Stimulated activated CD8-positive, alpha-beta memory T cell treated with anti-CD3 and anti-CD28 coated beads, Interleukin-7, amount 100 ng/mL, for 4 hours (primary cell): ENCODE results near the gene SLC24A1.

Source experiments
- DNase-seq, 2 donors: peaks; one replicate each; pipeline ENCODE4 v3.0.0-alpha.2; 2020; ENCODE audit warnings: low read depth in 2 of 2

The SLC24A1 gene

DNA sequence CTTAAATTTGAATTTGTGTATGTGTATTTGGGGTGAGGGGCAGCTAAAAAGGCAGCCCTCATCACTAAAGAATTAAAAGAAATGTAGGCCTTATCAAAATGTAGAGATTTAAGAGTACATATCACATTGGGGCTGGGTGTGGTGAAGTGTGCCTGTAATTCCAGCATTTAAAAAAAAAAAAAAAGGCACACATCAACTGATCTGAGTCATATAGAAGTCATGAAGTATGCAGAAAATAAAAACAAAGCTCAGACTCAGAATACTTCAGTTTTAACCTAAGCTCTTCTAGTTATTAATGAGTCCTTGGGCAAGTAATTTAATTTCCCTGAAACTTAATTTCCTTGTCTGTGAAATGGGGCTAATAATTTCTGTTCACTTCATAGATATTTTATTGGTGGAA lies 31.6 kb downstream of the SLC24A1 start:
- no peak for DNase-seq

DNA sequence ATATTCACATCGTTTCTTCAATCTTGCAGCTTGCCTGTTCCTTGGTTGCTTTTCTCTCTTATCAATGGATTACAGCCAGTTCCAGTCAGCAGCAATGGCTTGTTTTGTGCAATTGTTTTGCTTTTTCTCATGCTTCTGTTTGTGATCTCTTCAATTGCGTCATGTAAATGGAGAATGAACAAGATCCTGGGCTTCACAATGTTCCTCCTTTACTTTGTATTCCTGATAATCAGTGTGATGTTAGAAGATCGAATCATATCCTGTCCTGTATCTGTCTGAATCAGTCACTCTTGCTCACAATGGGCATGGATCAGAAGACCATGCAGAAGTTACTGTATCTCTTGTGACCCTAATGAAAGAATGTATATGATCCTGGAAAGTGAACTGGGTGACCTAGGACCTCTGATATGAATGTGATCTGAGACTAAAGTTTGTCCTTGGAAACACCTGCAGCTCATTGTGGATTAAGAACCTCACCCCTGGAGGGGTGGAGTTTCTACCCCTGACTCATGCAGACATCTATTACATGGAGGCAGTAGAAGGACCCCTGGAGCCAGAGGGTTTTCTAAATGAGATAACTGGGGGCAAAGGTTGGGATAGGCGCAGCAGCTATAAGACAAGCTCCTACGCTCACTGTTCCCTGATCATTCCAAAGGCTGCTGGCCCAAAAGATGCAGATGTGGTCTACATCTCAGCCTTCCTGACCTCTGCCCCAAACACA lies 32.2 kb downstream of the SLC24A1 start:
- no peak for DNase-seq

DNA sequence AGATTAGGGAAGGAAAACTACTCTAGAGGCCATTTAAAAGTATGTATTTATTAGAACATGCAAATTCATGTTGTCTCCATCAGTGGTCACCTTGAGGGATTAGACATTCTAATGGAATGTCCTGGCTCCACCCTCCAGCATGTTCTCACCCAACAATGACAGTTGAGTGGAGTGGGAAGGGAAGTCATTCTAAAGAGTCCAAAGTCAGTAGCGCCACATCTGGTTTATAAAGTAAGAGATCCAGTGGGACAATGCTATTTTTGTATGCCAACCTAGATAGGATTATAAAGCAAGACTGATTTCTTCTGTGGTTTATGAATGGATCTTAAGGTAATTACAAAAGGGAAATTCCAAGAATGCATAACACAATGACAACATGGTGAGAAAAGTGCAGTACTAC lies 33.3 kb downstream of the SLC24A1 start:
- no peak for DNase-seq

DNA sequence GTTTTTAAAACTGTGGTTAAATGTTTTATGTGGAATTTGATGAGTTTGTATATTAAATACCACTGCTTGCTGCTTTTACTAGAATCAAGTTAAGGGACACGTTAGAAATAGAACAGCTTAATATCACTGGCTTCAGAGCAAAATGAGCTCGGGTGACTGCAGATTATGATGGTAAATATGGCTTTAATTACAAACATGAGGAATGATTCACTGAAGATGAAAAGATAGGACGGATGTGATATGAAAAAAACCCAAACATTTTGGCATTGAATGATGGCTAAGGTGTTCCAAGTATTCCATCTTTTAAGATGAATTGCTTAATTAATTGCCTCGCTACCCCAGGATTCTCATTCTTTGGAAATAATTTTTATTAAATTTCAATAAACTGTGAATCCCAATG lies 33.7 kb downstream of the SLC24A1 start:
- no peak for DNase-seq

DNA sequence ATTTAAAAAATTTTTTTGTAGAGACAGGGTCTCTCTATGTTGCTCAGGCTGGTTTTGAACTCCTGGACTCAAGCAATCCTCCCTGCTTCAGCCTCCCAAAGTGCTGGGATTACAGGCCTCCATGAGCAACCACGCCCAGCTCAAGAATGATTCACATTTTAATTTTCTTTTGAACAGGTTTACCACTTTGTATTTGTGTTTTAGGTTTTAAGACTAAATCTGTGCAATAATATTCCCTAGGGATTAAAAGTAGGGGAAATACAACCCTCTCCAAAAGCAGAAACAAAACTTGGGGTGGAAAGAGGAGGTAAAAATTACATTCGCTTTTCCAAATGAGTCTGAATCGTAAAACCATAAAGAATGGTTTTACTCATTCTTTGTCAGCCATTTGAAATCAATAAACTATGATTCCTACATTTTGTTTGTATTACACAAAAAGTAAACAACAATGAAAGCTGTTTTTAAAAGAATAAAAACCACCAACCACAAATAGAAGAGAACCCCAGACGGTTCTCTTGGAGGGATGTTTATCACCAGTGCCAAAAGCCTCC lies 37.8 kb downstream of the SLC24A1 start:
- no peak for DNase-seq

DNA sequence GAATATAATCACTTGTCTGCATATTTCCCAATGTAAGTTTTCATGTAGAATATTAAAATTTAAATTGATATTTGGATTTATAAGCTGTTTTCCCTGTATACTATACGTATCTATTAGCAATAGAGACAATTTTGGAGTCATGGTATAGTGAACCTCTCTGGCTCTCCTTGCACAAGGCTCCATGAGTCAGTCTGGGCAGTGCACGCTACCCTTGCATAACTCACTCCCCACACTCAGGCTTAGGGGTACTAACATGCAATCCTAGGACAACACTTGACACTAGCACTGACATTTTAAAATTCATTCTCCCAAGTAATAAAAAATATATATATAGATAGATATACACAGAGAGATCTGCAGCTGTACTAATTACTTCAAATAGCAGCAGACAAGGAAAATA lies 39.2 kb downstream of the SLC24A1 start:
- DNase-seq: no peak

DNA sequence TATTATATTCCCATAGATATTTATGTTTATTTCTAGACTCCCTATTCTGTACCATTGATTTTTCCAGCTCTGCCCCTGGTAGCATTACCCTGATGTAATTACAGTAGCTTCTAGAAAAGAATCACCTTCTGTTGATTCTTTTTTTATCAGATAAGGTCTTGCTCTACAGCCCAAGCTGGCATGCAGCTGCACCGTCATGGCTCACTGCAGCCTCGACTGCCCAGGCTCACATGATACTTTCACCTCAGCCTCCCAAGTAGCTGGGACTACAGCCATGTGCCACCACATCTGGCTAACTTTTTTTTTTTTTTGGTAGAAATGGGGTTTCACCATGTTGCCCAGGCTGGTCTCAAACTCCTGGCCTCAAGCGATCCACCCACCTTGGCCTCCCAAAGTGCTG lies 41.8 kb downstream of the SLC24A1 start:
- DNase-seq: no peak

DNA sequence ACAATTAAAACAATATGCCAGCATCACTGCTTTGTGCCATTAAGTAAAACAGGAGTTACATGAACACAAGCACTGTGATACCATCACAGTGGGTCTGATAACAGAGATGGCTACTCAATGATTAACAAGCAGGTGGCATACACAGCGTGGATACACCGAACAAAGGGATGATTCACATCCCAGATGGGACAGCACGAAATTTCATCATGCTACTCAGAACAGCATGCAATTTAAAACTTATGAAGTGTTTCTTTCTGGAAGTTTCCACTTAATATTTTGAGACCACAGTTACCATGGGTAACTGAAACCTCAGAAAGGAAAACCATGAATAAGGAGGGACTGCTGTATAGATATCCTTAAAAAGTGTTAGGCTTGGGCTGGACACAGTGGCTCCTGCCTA lies 44.5 kb downstream of the SLC24A1 start:
- no peak for DNase-seq

DNA sequence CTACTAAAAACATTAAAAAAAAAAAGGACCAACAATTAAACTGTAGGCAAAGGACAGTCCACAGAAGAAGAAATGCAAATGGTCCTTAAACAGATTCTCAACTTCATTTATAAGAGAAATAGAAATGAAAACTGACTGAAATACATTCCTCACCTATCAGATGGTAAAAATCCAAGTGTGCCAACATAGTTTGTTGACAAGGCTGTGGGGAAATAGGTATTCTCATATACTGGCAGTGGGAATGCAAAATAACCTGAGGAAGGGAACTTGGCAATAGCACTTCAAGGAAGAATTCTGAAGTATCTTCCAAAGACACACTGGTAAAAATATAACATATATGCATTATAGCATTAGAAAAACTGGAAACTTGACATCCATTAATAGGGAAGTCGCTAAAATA lies 53.8 kb downstream of the SLC24A1 start:
- DNase-seq: no peak

DNA sequence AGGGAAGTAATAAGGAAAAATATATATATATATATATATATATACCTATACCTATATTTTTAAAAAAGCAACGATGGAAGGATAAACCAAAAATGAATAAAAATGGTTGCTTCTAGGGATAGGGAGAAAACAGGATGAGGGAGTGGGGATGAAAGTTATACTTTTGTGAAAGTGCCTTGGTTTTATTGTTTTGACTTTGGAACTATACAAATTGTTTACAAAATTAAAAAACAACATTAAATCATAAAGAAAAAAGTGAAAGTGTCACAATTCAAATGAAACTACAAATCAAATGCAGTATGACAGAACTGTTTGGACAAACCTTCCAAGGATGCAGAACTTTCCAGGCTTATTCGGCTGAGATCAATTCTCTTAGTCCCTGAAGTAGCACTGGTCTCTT lies 54.4 kb downstream of the SLC24A1 start:
- no peak for DNase-seq

DNA sequence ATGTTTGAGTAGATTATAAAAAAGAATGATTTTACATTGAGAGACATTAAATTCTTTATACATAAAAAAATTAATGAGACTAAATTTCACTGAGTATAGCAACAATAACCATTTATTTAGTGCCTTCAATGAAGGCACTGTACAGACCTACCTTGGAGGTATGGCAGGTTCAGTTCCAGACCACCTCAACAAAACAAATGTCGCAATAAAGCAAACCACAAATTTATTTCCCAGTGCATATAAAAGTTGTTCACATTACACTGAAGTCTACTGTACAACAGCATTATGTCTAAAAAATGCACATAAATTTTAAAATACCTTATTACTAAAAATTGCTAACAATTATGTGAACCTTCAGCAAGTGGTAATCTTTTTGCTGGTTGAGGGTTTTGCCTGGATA lies 58.8 kb downstream of the SLC24A1 start:
- no peak for DNase-seq

DNA sequence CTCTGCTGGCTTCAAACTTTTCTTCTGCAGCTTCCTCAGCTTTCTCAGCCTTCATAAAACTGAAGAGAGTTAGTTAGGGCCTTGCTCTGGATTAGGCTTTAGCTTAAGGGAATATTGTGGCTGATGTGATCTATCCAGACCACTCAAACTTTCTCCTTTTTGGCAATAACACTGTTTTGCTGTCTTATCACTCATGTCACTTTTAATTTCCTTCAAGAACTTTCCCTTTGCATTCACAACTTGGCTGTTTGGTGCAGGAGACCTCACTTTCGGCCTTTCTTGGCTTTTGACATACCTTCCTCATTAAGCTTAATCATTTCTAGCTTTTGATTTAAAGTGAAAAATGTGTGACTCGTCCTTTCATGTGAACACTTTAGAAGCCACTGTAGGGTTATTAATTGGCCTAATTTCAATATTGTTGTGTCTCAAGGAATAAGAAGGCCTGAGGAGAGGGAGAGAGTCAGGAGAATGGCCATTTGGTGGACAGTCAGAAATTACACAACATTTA lies 60.7 kb downstream of the SLC24A1 start:
- no peak for DNase-seq

DNA sequence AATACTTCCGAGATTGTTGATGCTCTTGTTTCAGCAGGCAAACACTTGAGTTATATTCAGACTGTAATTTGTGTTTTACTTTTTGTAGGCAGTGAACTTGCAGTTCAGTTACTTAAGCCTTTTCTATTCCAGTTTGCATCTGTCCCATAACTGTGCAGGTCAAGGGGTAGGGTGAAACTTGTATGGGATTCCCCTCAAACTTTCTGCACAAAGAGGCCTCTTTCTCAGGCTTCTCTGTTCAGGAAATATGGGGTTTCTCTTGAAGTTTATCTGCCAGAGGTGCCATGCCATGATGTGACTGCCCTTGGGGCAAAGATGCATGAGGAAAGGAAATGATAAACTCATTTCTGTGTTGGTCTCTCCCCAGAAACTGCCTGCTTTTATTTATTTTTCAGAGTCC lies 66.7 kb downstream of the SLC24A1 start:
- DNase-seq: no peak

DNA sequence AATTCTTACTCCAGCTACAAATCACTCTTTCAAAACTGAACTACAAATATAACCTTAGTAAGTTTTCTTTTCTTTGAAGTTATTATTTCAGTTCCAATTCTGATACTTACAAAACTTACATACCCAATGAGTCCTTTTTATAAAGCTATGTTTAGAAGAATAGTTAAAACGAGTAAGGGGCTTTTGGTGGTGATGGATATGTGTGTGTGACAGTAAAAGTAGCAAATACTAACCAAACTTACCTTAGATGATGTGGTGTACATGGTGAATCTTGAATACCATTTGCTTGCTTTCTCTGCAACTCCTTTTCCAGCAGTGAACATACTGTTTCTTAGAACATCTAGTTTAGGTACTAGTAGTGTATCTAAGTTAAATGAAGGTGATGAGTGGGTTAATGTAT lies 68.4 kb downstream of the SLC24A1 start:
- no peak for DNase-seq

DNA sequence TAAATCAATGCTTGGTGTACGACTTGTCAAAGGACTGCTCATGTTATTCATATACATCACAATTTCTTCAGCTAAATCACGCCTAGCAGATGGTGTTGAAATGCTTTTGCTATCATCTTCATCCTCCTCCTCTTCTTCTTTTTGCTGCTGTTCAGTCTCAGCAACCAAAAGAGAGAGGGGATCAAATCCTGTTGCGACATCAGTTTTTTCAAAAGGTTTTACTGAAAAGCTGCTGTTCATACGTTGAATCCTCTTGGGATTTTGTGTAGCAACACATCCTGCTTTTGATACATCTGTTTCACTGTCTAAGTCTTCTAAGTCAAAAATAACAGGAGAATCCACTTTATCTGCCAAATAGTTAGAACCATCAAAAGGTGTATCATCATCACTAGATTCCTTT lies 69.0 kb downstream of the SLC24A1 start:
- no peak for DNase-seq

DNA sequence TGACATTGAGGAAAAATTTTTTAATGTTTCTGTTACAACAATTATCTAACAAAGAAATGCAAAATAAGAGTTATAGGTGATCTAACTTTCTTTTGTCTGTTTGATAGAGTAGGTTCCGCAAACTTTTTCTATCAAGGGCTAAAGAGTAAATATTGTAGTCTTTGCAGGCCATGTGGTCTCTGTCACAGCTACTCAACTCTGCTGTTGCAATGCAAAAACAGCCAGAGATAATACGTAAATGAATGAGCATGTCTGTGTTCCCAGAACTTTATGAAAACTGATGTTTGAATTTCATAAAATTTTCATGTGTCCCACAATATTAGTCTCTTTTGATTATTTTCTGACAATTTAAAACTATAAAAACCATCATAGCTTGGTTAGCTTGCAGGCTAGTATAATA lies 73.3 kb downstream of the SLC24A1 start:
- no peak for DNase-seq
